HFFc6 (cell line): Measurements from ENCODE around the gene SYN1. TPM values are rescaled to one million over a fixed set of nuclear protein-coding genes. Genes with fewer than 3 reads are reported as not detected.
A peak's percentile ranks its signal among the peaks of the same experiment; 100 is the strongest.

Experiments used
- DNase-seq: peaks from one replicate; pipeline ENCODE4 v3.0.0-alpha.2; 2018
- H3K27ac Mint-ChIP-seq: 2 replicates; pipeline ENCODE4 v1.8.0; 2020; ENCODE audit warnings: mild to moderate bottlenecking, mixed read lengths
- H3K27me3 Mint-ChIP-seq: 2 replicates; pipeline ENCODE4 v1.8.0; 2021; ENCODE audit warnings: mild to moderate bottlenecking, moderate library complexity, mixed read lengths; ENCODE audit not compliant: insufficient read depth
- H3K36me3 Mint-ChIP-seq: 2 replicates; pipeline ENCODE4 v1.8.0; 2021; ENCODE audit warnings: low read depth, mixed read lengths
- H3K4me1 Mint-ChIP-seq: 2 replicates; pipeline ENCODE4 v1.8.0; 2020; ENCODE audit warnings: low read depth, mixed read lengths
- H3K4me3 Mint-ChIP-seq: 2 replicates; pipeline ENCODE4 v1.8.0; 2020; ENCODE audit warnings: mild to moderate bottlenecking, moderate library complexity, mixed read lengths
- H3K9me3 Mint-ChIP-seq: 2 replicates; pipeline ENCODE4 v1.8.0; 2020; ENCODE audit warnings: mild to moderate bottlenecking, mixed read lengths
- total RNA-seq, 6 experiments: library from RNA; stranded (reverse); fragmentation: NEBNext Ultra II Directional; extraction: Animal tissue kit (Norgen Biotek cat#: 25700); gene quantifications; 2 replicates in 1 of 6; 3 replicates in 5 of 6; pipeline ENCODE4 v1.2.3, GENCODE V29; 2021
- TF ChIP-seq, protein P1 (sequence below): fragments of 200-600 bp; sonication (generic); IDR thresholded peaks from 2 replicates; pipeline ENCODE4 v1.5.0; 2021; ENCODE audit warnings: antibody characterized with exemption, mild to moderate bottlenecking

SYN1 gene
- total RNA-seq, 6 experiments from 2014 or later, result 0.13 to 0.31 (median 0.19) TPM; not detected in 1

DNA sequence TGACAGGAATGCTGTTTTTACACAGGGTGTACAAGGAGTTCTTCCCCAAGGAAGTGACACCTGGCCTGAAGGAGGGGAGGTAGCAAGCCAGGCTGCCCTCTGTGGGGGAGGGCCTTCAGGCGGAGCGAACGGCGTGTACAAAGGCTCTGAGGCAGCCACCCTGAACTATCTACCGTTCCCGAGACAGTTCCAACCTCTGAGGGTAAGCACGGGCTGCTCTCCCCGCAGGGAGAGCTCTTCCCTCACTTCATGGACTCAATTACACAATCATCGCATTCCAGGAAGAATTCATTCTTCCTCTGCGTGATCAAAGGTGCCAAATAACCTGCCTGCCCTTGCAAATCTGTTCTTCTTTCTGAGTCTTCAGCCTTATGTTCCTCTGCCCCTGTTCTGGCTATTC, 25.9 kb upstream of the SYN1 start:
- DNase-seq, result no peak
- Mint-ChIP-seq H3K9me3 (no peaks in the 10 kb centered on the region), H3K4me1 (peaks cover 39% of the 10 kb centered on the region), H3K27ac (no peak overlapping the region), H3K36me3 (peaks cover 15% of the 10 kb centered on the region), H3K27me3 (no peaks in the 10 kb centered on the region), H3K4me3 (no peak overlapping the region)
- TF ChIP-seq, protein P1, sequence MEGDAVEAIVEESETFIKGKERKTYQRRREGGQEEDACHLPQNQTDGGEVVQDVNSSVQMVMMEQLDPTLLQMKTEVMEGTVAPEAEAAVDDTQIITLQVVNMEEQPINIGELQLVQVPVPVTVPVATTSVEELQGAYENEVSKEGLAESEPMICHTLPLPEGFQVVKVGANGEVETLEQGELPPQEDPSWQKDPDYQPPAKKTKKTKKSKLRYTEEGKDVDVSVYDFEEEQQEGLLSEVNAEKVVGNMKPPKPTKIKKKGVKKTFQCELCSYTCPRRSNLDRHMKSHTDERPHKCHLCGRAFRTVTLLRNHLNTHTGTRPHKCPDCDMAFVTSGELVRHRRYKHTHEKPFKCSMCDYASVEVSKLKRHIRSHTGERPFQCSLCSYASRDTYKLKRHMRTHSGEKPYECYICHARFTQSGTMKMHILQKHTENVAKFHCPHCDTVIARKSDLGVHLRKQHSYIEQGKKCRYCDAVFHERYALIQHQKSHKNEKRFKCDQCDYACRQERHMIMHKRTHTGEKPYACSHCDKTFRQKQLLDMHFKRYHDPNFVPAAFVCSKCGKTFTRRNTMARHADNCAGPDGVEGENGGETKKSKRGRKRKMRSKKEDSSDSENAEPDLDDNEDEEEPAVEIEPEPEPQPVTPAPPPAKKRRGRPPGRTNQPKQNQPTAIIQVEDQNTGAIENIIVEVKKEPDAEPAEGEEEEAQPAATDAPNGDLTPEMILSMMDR, result no peak

DNA sequence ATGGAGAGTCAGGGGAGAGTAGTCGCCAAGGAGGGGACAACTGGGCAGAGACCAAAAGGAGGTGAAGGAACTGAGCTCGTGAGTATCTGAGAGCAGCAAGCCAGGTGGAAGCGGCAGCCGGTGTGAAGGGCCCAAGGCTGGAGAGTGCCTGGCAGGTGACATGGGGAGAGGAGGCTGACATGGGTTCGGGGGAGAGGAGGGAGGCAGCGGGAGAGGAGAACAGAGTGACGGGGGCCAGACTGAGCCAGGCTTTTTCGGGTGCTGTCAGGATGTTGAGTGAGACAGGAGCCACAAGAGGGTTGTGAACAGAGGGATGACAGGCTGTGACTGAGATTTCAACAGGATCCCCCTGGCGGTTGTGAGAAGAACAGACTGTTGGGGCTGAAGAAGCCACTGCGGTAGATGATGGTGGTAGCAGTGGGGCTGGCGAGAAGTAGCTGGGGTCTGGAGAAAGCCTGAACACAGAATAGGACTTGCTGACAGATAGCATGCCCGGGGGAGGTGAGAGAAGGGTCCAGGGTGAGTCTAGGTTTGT, 25.0 kb upstream of the SYN1 start:
- peak; percentile 24 for DNase-seq
- H3K27me3 Mint-ChIP-seq, result no peaks in the 10 kb centered on the region
- H3K27ac Mint-ChIP-seq, result no peak overlapping the region
- H3K9me3 Mint-ChIP-seq, result no peaks in the 10 kb centered on the region
- peaks cover 24% of the 10 kb centered on the region for H3K36me3 Mint-ChIP-seq
- H3K4me3 Mint-ChIP-seq, result no peak overlapping the region
- H3K4me1 Mint-ChIP-seq, result peaks cover 39% of the 10 kb centered on the region
- TF ChIP-seq, protein P1, result peak; percentile 71

DNA sequence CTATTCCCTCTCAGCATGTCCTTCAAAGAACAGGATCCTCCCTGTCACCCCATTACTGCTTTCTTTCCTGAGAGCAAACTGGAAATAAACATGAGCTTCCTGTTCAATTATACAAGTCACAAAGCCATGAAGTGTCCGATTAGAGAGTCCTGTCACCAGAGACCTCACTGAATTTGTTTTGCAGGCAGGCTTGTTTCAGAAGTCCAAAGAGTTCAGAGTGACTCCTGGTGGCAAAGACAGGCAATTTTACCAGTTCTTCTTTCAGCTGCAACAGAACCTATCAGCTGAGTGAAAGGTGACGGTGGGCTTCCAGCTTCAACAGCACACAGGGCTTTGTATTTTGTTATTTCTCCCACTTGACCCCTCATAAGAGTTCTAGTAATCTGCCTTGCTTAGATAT, 24.3 kb upstream of the SYN1 start:
- TF ChIP-seq, protein P1, result peak; percentile 40
- peaks cover 26% of the 10 kb centered on the region for H3K36me3 Mint-ChIP-seq
- no peaks in the 10 kb centered on the region for H3K27me3 Mint-ChIP-seq
- H3K9me3 Mint-ChIP-seq, result no peaks in the 10 kb centered on the region
- no peak for DNase-seq
- H3K27ac Mint-ChIP-seq, result peak overlapping the region; percentile 9; the same call in 1 of the 2 replicates
- no peak overlapping the region for H3K4me3 Mint-ChIP-seq
- peaks cover 34% of the 10 kb centered on the region for H3K4me1 Mint-ChIP-seq

DNA sequence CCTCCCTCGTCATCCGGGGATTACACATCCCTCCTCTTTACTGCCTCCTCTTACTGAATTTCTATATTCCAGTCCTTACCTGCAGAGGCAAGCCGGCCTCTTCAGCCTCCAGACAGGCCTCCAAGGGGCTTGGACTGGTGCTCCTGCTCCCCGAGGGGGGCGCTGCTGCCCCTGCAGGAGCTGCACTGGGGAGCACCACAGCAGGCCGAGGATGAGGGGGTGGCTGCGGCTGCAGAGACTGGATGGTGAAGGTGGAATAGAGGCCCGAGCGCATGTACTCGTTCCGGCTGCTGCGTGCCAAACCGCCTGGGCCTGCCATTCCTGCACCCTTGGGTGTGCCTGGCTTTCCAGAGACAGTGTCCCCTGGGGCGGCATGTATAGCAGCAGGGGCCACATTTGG, 19.2 kb upstream of the SYN1 start:
- no peaks in the 10 kb centered on the region for H3K9me3 Mint-ChIP-seq
- H3K4me3 Mint-ChIP-seq, result no peak overlapping the region
- no peaks in the 10 kb centered on the region for H3K4me1 Mint-ChIP-seq
- H3K27ac Mint-ChIP-seq, result no peak overlapping the region
- H3K27me3 Mint-ChIP-seq, result no peaks in the 10 kb centered on the region
- no peak for DNase-seq
- TF ChIP-seq, protein P1, result no peak
- peaks cover 18% of the 10 kb centered on the region for H3K36me3 Mint-ChIP-seq

DNA sequence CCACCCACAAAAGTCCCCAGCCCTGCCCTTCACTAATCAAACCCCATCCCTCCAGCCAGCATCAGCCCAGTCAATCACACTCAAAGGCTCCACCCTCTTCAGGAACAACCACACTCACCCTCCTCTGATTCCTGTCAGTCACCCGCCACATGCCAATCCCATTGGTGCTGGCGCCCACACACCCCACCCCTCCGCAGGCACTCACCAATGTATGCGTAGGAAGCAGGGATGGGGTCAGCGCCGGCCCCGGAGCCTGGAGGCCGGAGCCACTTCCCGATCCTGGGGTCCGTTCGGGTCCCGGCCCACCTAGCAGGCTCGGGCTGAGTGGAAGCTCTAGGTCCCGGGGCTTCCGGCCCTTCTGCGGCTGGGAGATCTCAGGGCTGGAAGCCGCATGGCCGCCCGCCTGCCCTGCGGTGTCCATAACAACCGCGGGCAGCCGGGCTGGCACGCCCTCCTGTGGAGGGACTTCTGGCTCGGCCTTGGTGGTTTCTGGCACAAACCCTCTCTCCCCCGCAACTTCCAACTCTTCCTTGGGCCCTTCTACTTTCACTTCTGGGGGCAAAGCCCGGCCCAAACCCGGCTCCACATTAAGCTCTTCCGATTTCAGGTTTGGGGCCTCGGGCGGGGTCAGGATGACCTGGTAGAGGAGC, 18.0 kb upstream of the SYN1 start:
- no peaks in the 10 kb centered on the region for H3K9me3 Mint-ChIP-seq
- H3K36me3 Mint-ChIP-seq, result peaks cover 14% of the 10 kb centered on the region
- DNase-seq, result no peak
- TF ChIP-seq, protein P1, result peak; percentile 29; the same call in 1 of the 2 replicates
- no peaks in the 10 kb centered on the region; the same call in 1 of the 2 replicates for H3K27me3 Mint-ChIP-seq
- no peaks in the 10 kb centered on the region for H3K4me1 Mint-ChIP-seq
- H3K4me3 Mint-ChIP-seq, result no peak overlapping the region
- H3K27ac Mint-ChIP-seq, result no peak overlapping the region
